H9 (cell line): ENCODE results near the gene ATF2. TPM values are rescaled to one million over a fixed set of nuclear protein-coding genes. Genes with fewer than 3 reads are reported as not detected.

Experiments used
- DNase-seq: peaks from one replicate; pipeline ENCODE4 v3.0.0-alpha.2; 2017
- H2AFZ ChIP-seq: one replicate; pipeline ENCODE4 v1.6.1; 2013; ENCODE audit warnings: mild to moderate bottlenecking, low read length, control low read depth, moderate library complexity
- H2AK5ac ChIP-seq: 2 replicates; pipeline ENCODE4 v1.6.1; 2013; ENCODE audit warnings: low read length, control low read depth, mixed read lengths; ENCODE audit not compliant: insufficient read length
- H2BK120ac ChIP-seq: one replicate; pipeline ENCODE4 v1.6.1; 2013; ENCODE audit warnings: low read depth, mild to moderate bottlenecking, low read length, control low read depth, inconsistent platforms; ENCODE audit not compliant: poor library complexity, severe bottlenecking
- H2BK12ac ChIP-seq: 2 replicates; pipeline ENCODE4 v1.6.1; 2013; ENCODE audit warnings: low read length, control low read depth, mixed read lengths, low read depth; ENCODE audit not compliant: insufficient read length
- H2BK15ac ChIP-seq: 2 replicates; pipeline ENCODE4 v1.6.1; 2013; ENCODE audit warnings: low read depth, low read length, control low read depth
- H2BK20ac ChIP-seq: one replicate; pipeline ENCODE4 v1.6.1; 2013; ENCODE audit warnings: low read depth, mild to moderate bottlenecking, low read length, control low read depth, inconsistent platforms; ENCODE audit not compliant: poor library complexity, severe bottlenecking
- H2BK5ac ChIP-seq: 2 replicates; pipeline ENCODE4 v1.6.1; 2013; ENCODE audit warnings: low read length, control low read depth, mixed read lengths; ENCODE audit not compliant: insufficient read length
- H3K14ac ChIP-seq: 2 replicates; pipeline ENCODE4 v1.6.1; 2013; ENCODE audit warnings: low read length, control low read depth; ENCODE audit not compliant: insufficient read depth
- H3K18ac ChIP-seq: 2 replicates; pipeline ENCODE4 v1.6.1; 2013; ENCODE audit warnings: low read depth, mild to moderate bottlenecking, mixed read lengths, low read length, control low read depth; ENCODE audit not compliant: insufficient read length
- H3K23ac ChIP-seq: 2 replicates; pipeline ENCODE4 v1.6.1; 2013; ENCODE audit warnings: low read length, control low read depth, mixed read lengths, low read depth; ENCODE audit not compliant: insufficient read length
- H3K23me2 ChIP-seq: 2 replicates; pipeline ENCODE4 v1.6.1; 2013; ENCODE audit warnings: low read depth, mild to moderate bottlenecking, mixed read lengths, low read length, control low read depth; ENCODE audit not compliant: insufficient read length, poor library complexity, severe bottlenecking
- H3K27ac ChIP-seq: 2 replicates; pipeline ENCODE4 v1.5.1; 2013; ENCODE audit warnings: low read length, control low read depth, mixed read lengths, low read depth; ENCODE audit not compliant: insufficient read length
- H3K27me3 ChIP-seq: 2 replicates; pipeline ENCODE4 v1.6.1; 2013; ENCODE audit warnings: low read length, control low read depth, inconsistent platforms; ENCODE audit not compliant: insufficient read depth
- H3K4ac ChIP-seq: 2 replicates; pipeline ENCODE4 v1.6.1; 2013; ENCODE audit warnings: low read depth, mild to moderate bottlenecking, control low read depth, inconsistent platforms, low read length, moderate library complexity
- H3K4me1 ChIP-seq: 2 replicates; pipeline ENCODE4 v1.6.1; 2013; ENCODE audit warnings: low read length, control low read depth, inconsistent platforms; ENCODE audit not compliant: insufficient read depth
- H3K4me2 ChIP-seq: 2 replicates; pipeline ENCODE4 v1.6.1; 2013; ENCODE audit warnings: low read length, control low read depth, mixed read lengths; ENCODE audit not compliant: insufficient read length, insufficient read depth
- H3K56ac ChIP-seq: 2 replicates; pipeline ENCODE4 v1.6.1; 2013; ENCODE audit warnings: low read depth, mild to moderate bottlenecking, mixed read lengths, low read length, control low read depth; ENCODE audit not compliant: insufficient read length
- H3K79me1 ChIP-seq: 2 replicates; pipeline ENCODE4 v1.6.1; 2013; ENCODE audit warnings: low read depth, mild to moderate bottlenecking, moderate library complexity, low read length, control low read depth, inconsistent platforms; ENCODE audit not compliant: insufficient read depth, poor library complexity, severe bottlenecking
- H3K79me2 ChIP-seq: 2 replicates; pipeline ENCODE4 v1.6.1; 2013; ENCODE audit warnings: low read length, control low read depth, inconsistent platforms; ENCODE audit not compliant: insufficient read depth
- H3K9ac ChIP-seq: 2 replicates; pipeline ENCODE4 v1.6.1; 2013; ENCODE audit warnings: low read length, control low read depth, mixed read lengths; ENCODE audit not compliant: insufficient read length; ENCODE audit errors: extremely low read depth
- H3K9me3 ChIP-seq: one replicate; pipeline ENCODE4 v1.6.1; 2013; ENCODE audit warnings: low read depth, low read length, inconsistent platforms; ENCODE audit not compliant: control insufficient read depth
- H3T11ph ChIP-seq: one replicate; pipeline ENCODE4 v1.6.1; 2013; ENCODE audit warnings: mild to moderate bottlenecking, low read length, control low read depth, inconsistent platforms
- H4K20me1 ChIP-seq: one replicate; pipeline ENCODE4 v1.6.1; 2013; ENCODE audit not compliant: control insufficient read depth, insufficient read length, insufficient read depth
- H4K5ac ChIP-seq: 2 replicates; pipeline ENCODE4 v1.6.1; 2013; ENCODE audit warnings: low read depth, mild to moderate bottlenecking, mixed read lengths, low read length, control low read depth; ENCODE audit not compliant: insufficient read length
- H4K8ac ChIP-seq: replicated peaks from 2 replicates; pipeline ENCODE4 v1.6.1; 2013; ENCODE audit warnings: low read length, control low read depth, mixed read lengths, low read depth; ENCODE audit not compliant: insufficient read length
- H4K91ac ChIP-seq: 2 replicates; pipeline ENCODE4 v1.6.1; 2013; ENCODE audit warnings: low read depth, mild to moderate bottlenecking, moderate library complexity, mixed read lengths, low read length, control low read depth; ENCODE audit not compliant: insufficient read length
- H3K27ac Mint-ChIP-seq, 3 experiments: 2 replicates in 2 of 3; 3 replicates in 1 of 3; pipeline ENCODE4 v1.8.0; 2020 to 2021; ENCODE audit warnings: mixed read lengths in 3 of 3, mild to moderate bottlenecking in 1 of 3, moderate library complexity in 1 of 3
- H3K27me3 Mint-ChIP-seq: 2 replicates; pipeline ENCODE4 v1.8.0; 2021; ENCODE audit warnings: low read depth, mild to moderate bottlenecking, moderate library complexity, mixed read lengths
- H3K36me3 Mint-ChIP-seq, 3 experiments: 2 replicates in 2 of 3; 3 replicates in 1 of 3; pipeline ENCODE4 v1.8.0; 2020 to 2021; ENCODE audit warnings: low read depth in 3 of 3, mixed read lengths in 3 of 3; ENCODE audit not compliant: insufficient read depth in 1 of 3
- H3K4me1 Mint-ChIP-seq, 2 experiments: 2 replicates each; pipeline ENCODE4 v1.8.0; 2020; ENCODE audit warnings: mixed read lengths in 2 of 2
- H3K4me3 Mint-ChIP-seq, 2 experiments: 2 replicates in 1 of 2; 3 replicates in 1 of 2; pipeline ENCODE4 v1.8.0; 2020 to 2021; ENCODE audit warnings: mild to moderate bottlenecking in 2 of 2, mixed read lengths in 2 of 2, moderate library complexity in 1 of 2
- H3K9me3 Mint-ChIP-seq, 2 experiments: 2 replicates in 1 of 2; 3 replicates in 1 of 2; pipeline ENCODE4 v1.8.0; 2020; ENCODE audit warnings: mild to moderate bottlenecking in 2 of 2, mixed read lengths in 2 of 2, moderate library complexity in 1 of 2
- total RNA-seq: library from RNA; stranded (reverse); gene quantifications from 2 replicates; pipeline ENCODE4 v1.2.1, GENCODE V29; 2021
- TF ChIP-seq, protein P1 (sequence below): fragments of 200-600 bp; sonication (generic); conservative IDR thresholded peaks from 3 replicates; pipeline ENCODE4 v1.8.0; 2021; ENCODE audit warnings: antibody characterized with exemption, mild to moderate bottlenecking

ATF2 gene
- total RNA-seq, 1 experiment from 2014 or later, result 40.9 TPM

DNA sequence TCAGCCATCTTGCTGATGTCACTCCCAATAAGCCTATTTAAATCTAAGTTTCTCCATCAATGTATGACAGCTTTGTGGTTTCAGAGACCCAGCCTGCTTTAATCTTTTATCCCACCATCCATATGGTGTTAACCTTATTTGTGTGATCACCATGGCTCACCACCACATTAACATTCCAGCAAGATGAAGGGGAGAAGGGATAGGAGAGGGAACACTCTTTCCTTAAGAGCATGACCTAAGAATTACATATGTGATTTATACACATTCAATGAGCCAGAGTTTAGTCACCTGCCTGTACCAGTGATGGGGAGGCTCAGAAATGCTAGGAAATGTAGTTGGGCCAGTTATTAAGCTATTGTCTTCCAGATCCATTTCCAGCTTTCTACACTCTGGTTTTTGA, 118.3 kb downstream of the ATF2 start:
- TF ChIP-seq, protein P1, sequence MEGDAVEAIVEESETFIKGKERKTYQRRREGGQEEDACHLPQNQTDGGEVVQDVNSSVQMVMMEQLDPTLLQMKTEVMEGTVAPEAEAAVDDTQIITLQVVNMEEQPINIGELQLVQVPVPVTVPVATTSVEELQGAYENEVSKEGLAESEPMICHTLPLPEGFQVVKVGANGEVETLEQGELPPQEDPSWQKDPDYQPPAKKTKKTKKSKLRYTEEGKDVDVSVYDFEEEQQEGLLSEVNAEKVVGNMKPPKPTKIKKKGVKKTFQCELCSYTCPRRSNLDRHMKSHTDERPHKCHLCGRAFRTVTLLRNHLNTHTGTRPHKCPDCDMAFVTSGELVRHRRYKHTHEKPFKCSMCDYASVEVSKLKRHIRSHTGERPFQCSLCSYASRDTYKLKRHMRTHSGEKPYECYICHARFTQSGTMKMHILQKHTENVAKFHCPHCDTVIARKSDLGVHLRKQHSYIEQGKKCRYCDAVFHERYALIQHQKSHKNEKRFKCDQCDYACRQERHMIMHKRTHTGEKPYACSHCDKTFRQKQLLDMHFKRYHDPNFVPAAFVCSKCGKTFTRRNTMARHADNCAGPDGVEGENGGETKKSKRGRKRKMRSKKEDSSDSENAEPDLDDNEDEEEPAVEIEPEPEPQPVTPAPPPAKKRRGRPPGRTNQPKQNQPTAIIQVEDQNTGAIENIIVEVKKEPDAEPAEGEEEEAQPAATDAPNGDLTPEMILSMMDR, result no peak
- H2BK12ac ChIP-seq, result no peak overlapping the region
- H2BK20ac ChIP-seq, result no peak overlapping the region
- H3K9ac ChIP-seq, result no peak overlapping the region
- Mint-ChIP-seq H3K27me3 (no peaks in the 10 kb centered on the region; the same call in 1 of the 2 replicates), H3K4me1 (no peaks in the 10 kb centered on the region), H3K27ac (no peak overlapping the region), H3K4me3 (no peak overlapping the region), H3K36me3 (no peaks in the 10 kb centered on the region; a peak in 1 of 7 replicates), H3K9me3 (peaks cover 0 to 4% of the 10 kb centered on the region in 2 experiments; a peak in 1 of 5 replicates)
- H2BK15ac ChIP-seq, result no peak overlapping the region
- H3K14ac ChIP-seq, result no peak overlapping the region
- H2BK5ac ChIP-seq, result no peak overlapping the region
- H3K27ac ChIP-seq, result no peak overlapping the region
- H3T11ph ChIP-seq, result no peak overlapping the region
- no peak overlapping the region for H4K5ac ChIP-seq
- H3K23ac ChIP-seq, result no peak overlapping the region
- H2BK120ac ChIP-seq, result no peak overlapping the region
- no peak overlapping the region for H3K4me2 ChIP-seq
- no peak overlapping the region for H4K91ac ChIP-seq
- H3K4ac ChIP-seq, result no peak overlapping the region
- no peaks in the 10 kb centered on the region for H3K9me3 ChIP-seq
- H3K18ac ChIP-seq, result no peak overlapping the region
- no peak overlapping the region for H4K8ac ChIP-seq
- no peak overlapping the region for H2AFZ ChIP-seq
- no peaks in the 10 kb centered on the region for H3K79me2 ChIP-seq
- no peaks in the 10 kb centered on the region for H4K20me1 ChIP-seq
- H3K23me2 ChIP-seq, result no peaks in the 10 kb centered on the region
- no peaks in the 10 kb centered on the region for H3K4me1 ChIP-seq
- no peaks in the 10 kb centered on the region for H3K27me3 ChIP-seq
- no peaks in the 10 kb centered on the region for H3K79me1 ChIP-seq
- H3K56ac ChIP-seq, result no peak overlapping the region
- DNase-seq, result no peak
- no peak overlapping the region for H2AK5ac ChIP-seq
